H1 (cell line): Measurements from ENCODE around the gene SPIB. TPM values are rescaled to one million over a fixed set of nuclear protein-coding genes. Genes with fewer than 3 reads are reported as not detected.

ENCODE experiments used
- CEBPB ChIP-seq: IDR thresholded peaks from 2 replicates; pipeline ENCODE4 v1.6.1; 2012; ENCODE audit warnings: low read depth, low read length
- EP300 ChIP-seq, 2 experiments: IDR thresholded peaks; 1 replicate in 1 of 2; 2 replicates in 1 of 2; pipeline ENCODE4 v1.6.1; 2011 to 2012; ENCODE audit warnings: low read depth in 2 of 2, low read length in 2 of 2, mild to moderate bottlenecking in 2 of 2, borderline replicate concordance in 1 of 2, inconsistent platforms in 1 of 2, moderate library complexity in 1 of 2
- FOSL1 ChIP-seq: IDR thresholded peaks from 2 replicates; pipeline ENCODE4 v1.6.1; 2011; ENCODE audit warnings: mild to moderate bottlenecking, low read depth, low read length, moderate library complexity; ENCODE audit not compliant: insufficient read depth
- JUND ChIP-seq: IDR thresholded peaks from 2 replicates; pipeline ENCODE4 v1.6.1; 2011; ENCODE audit warnings: mild to moderate bottlenecking, improper control_type of control experiment, low read length
- KDM1A ChIP-seq: fragments of 200-600, 300-600 bp; sonication (generic); IDR thresholded peaks from 2 replicates; pipeline ENCODE4 v1.7.1; 2016; ENCODE audit warnings: mild to moderate bottlenecking, low read length, borderline replicate concordance
- KDM4A ChIP-seq: IDR thresholded peaks from one replicate; pipeline ENCODE4 v1.7.1; 2012; ENCODE audit warnings: low read depth, mild to moderate bottlenecking, moderate library complexity, low read length, inconsistent platforms; ENCODE audit not compliant: severe bottlenecking
- SIRT6 ChIP-seq: IDR thresholded peaks from one replicate; pipeline ENCODE4 v1.7.1; 2012; ENCODE audit warnings: low read length, inconsistent platforms
- TAF1 ChIP-seq: IDR thresholded peaks from 2 replicates; pipeline ENCODE4 v1.6.1; 2011; ENCODE audit warnings: mild to moderate bottlenecking, low read depth, low read length
- TAF7 ChIP-seq: optimal IDR thresholded peaks from 2 replicates; pipeline ENCODE3; 2011; ENCODE audit warnings: low read depth, mild to moderate bottlenecking, inconsistent platforms, low read length, moderate library complexity, borderline replicate concordance
- polyA plus RNA-seq, 7 experiments: library from polyadenylated mRNA; depleted of rRNA in 3 of 7; stranded (reverse) in 5 of 7; unstranded in 2 of 7; fragments of >200 nt in 5 of 7; fragments of 200-250 nt in 2 of 7; gene quantifications; 1 replicate in 5 of 7; 2 replicates in 1 of 7; 4 replicates in 1 of 7; pipeline versions ENCODE4 v1.2.1 to v1.2.3, GENCODE V29; 2011 to 2013; ENCODE audit warnings: missing spikeins in 2 of 7, mixed read lengths in 2 of 7
- total RNA-seq: library from RNA; stranded (reverse); fragmentation: NEBNext Ultra II Directional; extraction: Animal tissue kit (Norgen Biotek cat#: 25700); gene quantifications from 2 replicates; pipeline ENCODE4 v1.2.1, GENCODE V29; 2021

The SPIB gene
- total and polyA plus RNA-seq, 2 of the 8 experiments (the other 6 are each of a cell fraction or from before 2014, with no cell fraction given) = 11.1 to 17.4 TPM

DNA sequence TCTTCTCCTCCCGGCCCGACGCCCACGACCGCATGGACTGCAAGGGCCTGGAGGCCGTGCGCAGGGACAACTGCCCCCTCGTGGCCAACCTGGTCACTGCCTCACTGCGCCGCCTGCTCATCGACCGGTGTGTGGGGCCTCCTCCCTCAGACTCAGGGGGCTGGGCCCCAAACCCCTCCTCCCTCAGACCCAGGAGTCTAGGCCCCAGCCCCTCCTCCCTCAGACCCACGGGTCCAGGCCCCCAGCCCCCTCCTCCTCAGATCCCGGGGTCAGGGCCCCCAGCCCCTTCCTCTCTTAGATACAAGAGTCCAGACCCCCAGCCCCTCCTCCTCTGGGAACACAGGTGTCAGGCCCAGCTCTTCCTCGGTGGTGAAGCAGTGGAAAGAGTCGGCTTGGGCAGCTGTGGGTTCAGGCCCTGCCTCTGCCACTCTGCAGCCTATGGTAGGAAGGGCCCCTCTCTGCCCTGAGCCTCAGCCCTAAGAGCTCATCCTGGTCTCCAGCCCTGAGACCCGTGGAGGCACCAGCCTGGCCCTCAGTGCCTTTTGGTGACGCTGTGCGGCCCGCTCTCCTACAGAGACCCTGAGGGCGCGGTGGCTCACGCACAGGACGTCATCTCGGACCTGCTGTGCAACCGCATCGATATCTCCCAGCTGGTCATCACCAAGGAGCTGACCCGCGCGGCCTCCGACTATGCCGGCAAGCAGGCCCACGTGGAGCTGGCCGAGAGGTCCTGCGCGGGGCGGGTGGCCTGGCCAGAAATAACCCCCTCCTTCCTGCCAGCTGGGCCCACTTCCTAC lies 3.7 kb upstream of the SPIB start (continued):
- TF ChIP-seq KDM4A (no peak), TAF7 (no peak), SIRT6 (no peak), CEBPB (no peak), JUND (peak; percentile 25; the same call in 1 of the 2 replicates), KDM1A (no peak), TAF1 (0 out of 2 replicates have a peak, but pooled peaks have one; percentile 19), EP300 (IDR thresholded peaks at IDR 0.05; ENCODE audit: borderline replicate concordance in 1 of 2, low read depth in 2 of 2, low read length in 2 of 2) (no peak), FOSL1 (no peak)
